Measurements from ENCODE around the gene ZNF844.
"Not testable (repeated sequence)": the region's sequence is repeated elsewhere in the genome, so short reads cannot be mapped to it uniquely, and the experiment has no call there.

The ZNF844 gene
- 1.7 to 9.6 (median 5.6) reads per million in 18 experiments for total RNA-seq

DNA sequence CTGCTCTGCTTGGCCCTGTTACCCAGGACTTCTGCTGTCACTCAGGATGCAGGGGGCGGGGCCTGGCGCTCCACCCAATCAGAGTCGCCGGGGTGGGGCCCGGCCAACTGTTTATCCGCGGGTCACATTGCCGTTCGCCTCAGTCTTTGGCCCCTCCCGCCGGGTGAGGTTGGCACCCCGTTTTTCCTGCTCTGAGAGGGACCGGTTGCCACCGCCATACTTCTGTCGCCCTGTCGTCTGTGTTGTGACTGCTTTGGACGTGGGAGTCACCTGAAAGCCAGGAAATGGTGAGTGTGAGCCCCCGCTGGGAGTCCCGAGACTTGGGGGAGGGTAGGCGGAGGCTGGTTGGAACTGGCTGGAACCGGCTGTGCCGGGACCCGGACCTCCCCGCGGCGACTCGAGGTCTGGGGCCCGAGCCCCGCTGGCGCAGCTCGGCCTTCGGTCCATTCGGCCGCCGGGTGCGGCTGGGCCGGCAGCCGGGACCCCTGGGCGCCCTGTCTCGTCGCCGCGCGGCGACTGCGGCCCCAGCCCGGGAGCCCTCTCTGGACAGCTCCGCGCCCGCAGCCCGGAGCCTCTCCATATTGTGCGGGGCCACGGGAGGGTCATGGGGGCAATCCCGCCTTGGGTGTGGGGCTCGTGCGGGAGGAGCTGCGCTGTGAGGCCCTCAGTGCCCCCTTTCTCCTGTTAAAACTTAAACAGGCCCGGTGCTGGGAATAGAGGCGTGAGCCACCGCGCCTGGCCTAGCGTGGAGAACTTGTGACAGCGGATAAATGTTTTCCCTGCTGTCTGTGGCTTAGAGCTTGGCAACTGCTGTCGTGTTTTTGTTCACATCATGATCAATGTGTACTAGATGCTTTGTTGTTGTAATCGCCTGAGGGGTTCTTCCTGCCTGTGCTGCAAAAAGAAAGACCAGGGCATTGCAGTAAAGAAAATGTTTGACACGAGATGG lies at the start of gene ZNF844:
Gene ZNF844 (plus strand): TSS at position 142 of the 949 bp plus-strand sequence. CDS start 143 bp downstream, at position 285.
- peak; percentile 96 to 97 for DNase-seq

DNA sequence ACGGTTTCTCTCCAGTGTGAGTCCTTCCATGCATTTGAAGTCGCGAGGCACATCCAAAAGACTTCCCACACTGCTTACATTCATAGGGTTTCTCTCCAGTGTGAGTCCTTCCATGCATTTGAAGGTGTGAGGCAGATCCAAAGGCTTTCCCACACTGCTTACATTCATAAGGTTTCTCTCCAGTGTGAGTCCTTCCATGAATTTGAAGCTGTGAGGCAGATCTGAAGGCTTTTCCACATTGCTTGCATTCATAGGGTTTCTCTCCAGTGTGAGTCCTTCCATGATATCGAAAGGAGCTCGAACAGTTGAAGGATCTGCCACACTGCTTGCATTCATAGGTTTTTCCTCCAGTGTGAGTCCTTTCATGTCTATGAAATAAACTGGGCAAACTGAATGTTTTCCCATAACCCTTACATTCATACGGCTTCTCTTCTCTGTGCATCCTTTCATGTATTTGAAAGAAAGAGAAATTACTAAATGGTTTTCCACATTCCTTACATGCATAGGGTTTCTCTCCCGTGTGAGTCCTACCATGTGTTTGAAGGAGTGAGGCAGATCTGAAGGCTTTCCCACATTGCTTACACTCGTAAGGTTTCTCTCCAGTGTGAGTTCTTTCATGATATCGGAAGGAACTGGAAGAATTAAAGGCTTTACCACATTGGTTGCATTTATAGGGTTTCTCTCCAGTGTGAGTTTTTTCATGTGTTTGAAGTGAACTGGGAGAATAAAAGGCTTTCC lies 49.3 kb upstream of the ZNF844 start:
- no peak for DNase-seq

DNA sequence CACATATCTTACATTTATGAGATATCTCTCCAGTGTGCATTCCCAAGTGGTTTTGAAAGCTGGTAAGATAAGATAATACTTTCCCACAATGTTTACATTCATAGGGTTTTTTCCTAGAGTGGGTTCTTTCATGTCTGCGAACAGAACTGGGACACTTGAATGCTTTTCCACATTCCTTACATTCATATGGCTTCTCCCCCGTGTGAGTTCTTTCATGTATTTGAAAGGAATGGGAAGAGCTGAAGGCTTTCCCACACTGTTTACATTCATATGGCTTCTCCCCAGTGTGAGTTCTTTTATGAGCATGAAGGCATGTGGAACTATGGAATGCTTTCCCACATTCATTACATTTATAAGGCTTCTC lies 48.8 kb upstream of the ZNF844 start:
- no peak for DNase-seq

DNA sequence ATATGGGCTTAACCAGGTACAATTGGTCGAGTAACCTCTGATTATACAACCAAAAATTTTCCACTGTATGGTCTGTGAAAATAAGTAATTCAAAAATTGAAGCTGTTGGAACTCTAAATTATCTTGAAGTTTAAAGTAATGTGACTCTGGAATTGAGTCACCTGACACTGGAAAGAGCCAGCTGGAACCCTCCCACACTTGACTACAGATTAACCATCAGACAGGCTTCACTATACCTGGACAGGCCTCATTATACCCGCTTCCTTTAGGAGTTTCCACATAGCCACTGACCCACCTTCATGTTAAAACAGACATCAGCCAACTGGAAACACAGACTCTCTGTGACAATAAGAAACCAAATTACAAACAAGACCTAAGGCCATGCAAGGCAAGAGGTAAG lies 30.3 kb upstream of the ZNF844 start:
- DNase-seq: no peak

DNA sequence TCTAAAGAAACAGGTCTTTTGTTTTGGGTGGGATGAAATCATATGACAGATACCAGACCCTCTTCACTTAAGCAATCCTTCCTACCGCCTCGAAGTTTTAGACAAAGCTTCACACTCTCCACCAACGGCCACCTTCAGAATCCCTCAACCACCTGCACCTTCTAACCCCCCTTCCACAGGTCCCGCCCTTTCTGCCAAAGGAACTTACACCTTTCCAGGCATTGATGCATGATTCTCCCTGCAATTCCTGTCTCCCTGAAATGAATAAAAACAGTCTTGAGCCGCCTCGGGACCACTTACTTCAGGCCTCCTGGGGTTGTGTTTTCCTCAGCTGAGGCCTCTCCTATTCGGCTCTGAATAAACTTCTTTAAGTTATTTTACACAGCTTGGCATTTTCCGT lies 29.9 kb upstream of the ZNF844 start:
- DNase-seq: no peak

DNA sequence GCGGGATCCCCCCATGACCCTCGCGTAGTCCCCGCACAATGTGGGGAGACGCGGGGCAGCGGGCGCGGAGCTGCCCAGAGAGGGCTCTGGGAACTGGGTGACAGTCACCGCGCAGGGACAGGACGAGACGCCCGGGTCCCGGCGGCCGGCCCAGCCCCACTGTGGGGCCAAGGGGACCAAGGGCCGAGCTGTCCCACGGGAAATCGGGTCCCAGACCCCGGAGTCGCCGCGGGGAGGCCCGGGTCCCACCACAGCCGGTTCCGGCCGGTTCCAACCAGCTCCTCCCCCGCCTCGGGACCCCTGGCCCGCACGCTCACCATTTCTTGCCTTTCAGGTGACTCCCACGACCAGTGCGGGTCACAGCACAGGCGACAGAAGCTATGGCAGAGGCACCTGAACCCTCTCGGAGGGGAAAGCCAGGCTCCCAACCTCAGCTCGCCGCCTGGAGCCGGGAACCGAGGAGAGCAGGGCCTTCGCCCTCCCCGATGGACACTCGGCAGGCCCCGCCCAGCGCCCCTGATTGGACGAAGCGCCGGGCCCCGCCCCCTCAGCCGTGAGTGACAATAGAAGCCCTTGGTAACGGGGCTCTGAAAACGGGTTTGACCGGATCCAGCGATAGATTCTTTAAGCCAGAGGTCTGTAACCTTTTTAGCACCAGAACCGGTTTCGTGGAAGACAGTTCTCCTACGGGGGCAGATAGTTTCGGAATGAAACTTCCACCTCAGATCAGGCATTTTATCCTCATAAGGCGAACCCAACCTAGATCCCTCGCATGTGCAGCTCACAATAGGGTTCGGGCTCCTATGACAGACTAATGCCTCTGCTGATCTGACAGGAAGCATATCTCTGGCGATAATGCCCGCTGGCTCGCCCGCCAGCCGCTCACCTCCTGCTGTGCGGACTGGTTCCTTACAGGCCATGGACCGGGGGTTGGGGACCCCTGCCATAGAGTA lies 29.0 kb upstream of the ZNF844 start, which contains the start of gene ZNF433:
Gene ZNF433 (minus strand): TSS at position 460 of the 953 bp plus-strand sequence. CDS start 140 bp downstream, at position 320.
- peak; percentile 77 to 86 for DNase-seq

DNA sequence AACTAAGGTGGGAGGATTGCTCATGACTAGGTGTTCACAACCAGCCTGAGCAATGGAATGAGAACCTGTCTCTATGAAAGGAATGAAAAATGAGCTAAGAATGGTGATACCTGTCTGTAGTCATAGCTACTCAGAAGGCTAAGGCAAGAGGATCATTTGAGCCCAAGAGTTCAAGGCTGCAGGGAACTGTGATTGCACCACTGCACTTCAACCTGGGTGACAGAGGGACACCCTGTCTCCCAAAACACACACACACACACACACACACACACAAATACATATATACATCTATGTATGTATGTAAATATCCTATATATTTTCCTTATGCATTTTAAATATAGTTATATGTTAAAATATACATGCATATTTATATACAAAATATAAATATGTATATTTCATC lies 21.6 kb upstream of the ZNF844 start:
- DNase-seq: no peak

DNA sequence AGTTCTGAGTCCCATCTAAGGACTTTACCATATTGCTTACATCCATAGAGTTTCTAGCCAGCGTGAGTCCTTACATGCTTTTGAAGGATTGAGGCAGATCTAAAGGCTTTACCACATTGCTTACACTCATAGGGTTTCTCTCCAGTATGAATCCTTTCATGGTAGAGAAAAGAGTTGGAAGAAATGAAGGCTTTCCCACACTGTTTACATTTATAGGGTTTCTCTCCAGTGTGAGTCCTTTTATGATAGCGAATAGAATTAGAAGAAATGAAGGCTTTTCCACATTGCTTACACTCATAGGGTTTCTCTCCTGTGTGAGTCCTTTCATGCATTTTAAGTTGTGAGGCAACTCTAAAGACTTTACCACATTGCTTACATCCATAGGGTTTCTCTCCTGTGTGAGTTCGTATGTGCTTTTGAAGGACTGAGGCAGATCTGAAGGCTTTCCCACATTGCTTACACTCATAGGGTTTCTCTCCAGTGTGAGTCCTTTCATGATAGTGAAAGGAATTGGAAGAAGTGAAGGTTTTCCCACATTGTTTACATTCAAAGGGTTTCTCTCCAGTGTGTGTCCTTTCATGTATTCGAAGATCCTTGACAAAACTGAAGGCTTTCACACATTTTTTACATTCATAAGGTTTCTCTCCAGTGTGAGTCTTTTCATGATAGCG lies 20.6 kb upstream of the ZNF844 start:
- no peak for DNase-seq

DNA sequence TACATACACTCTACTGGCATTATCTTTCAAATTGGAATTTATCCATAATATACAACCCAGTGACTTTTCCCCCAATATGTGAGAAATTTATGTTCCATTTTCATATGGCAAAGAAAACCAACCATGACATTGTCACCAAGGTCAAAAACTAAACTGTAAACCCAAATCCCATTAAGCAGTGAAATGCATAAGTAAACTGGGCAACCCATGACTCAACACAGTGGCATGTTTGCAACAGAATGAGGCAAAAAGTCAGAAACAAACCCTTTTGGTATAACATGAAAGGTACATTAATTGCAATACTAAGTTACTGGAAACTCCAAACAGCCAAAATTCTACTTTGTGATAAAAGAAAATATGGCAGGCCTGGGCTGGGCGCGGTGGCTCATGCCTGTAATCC lies 16.7 kb upstream of the ZNF844 start:
- DNase-seq: no peak

DNA sequence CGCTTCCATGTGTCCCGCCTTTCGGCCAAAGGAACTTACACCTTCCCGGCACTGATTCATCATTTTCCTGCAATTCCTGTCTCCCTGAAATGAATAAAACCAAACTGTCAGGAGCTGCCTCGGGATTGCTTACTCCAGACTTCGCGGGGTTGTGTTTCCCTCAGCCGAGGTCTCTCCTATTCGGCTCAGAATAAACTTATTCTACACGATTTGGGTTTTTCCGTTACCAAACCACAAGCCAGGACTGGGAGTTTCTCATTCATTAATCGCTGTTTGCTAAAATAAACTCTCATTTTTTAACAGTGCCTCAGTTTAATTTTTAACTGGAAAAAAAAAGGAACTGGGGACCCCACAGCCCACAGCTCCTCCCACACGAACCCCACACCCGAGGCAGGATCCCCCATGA lies 12.4 kb upstream of the ZNF844 start:
- DNase-seq: no peak

DNA sequence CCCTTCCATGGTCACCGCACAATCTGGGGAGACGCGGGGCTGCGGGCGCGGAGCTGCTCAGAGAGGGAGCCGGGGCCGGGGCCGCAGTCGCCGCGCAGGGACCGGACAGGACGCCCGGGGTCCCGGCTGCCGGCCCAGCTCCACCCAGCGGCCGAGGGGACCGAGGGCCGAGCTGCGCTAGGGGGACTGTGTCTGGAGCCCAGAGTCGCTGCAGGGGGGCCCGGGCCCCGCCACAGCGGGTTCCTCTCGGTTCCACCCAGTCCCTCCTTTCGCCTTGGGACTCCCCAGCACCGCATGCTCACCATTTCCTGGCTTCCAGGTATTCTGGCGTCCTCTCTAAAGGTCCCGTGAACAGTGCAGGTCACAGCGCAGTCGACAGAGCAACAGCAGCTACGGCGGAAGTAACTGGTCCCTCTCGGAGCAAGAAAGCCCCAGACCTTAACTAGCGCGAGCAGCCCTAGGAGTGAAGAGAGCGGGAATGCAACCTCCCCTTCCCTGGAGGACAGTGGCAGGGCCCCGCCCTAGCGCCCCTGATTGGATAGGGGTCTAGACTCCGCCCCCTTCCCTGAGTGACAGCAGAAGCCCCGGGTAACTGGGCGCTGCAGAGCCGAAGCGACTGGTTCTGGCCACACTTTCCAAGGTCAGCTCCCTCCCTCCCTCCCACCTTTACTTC lies 11.9 kb upstream of the ZNF844 start, which contains the start of gene ZNF878:
Gene ZNF878 (minus strand): TSS at position 465 of the 673 bp plus-strand sequence. CDS start 160 bp downstream, at position 305.
- DNase-seq: peak; percentile 69 to 71

DNA sequence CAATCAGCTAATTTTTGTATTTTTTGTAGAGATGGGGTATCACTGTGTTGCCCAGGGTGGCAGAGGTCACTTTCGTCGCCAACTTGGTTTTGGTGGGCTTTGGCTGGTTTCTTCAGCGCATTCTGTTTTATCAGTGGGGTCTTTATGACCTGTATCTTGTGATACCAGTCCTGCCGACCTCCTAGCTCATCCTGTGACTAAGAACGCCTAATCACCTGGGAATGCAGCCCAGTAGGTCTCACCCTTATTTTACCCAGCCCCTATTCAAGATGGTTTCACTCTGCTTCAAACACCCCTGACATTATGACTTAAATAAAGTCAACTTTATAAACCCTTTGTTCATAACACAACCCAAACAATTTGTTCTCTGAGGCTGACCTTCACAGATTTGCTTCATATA lies 8.7 kb upstream of the ZNF844 start:
- DNase-seq: no peak

DNA sequence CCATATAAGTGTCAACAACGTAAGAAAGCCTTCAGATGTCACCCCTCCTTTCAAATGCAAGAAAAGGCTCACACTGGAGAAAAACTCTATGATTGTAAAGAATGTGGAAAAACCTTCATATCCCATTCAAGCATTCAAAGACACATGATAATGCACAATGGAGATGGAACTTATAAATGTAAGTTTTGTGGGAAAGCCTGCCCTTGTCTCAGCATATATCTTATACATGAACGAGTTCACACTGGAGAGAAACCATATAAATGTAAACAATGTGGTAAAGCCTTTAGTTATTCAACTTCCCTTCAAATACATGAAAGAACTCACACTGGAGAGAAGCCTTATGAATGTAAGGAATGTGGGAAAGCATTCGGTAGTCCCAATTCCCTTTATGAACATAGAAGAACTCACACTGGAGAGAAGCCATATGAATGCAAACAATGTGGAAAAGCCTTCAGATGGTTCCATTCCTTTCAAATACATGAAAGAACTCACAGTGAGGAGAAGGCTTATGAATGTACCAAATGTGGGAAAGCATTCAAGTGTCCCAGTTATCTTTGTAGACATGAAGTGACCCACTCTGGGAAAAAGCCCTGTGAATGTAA lies 11.1 kb downstream of the ZNF844 start:
- no peak for DNase-seq

DNA sequence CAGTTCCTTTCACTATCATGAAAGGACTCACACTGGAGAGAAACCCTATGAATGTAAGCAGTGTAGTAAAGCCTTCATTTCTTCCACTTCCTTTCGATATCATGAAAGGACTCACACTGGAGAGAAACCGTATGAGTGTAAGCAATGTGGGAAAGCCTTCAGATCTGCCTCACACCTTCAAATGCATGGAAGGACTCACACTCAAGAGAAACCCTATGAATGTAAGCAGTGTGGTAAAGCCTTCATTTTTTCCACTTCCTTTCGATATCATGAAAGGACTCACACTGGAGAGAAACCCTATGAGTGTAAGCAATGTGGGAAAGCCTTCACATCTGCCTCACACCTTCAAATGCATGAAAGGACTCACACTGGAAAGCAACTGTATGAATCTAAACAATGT lies 11.8 kb downstream of the ZNF844 start:
- not testable (repeated sequence) for DNase-seq

DNA sequence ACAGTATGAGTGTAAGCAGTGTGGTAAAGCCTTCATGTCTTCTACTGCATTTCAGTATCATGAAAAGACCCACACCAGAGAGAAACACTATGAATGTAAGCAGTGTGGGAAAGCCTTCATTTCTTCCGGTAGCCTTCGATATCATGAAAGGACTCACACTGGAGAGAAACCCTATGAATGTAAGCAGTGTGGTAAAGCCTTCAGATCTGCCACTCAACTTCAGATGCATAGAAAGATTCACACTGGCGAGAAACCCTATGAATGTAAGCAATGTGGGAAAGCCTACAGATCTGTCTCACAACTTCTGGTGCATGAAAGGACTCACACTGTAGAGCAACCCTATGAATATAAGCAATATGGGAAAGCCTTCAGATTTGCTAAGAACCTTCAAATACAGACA lies 12.8 kb downstream of the ZNF844 start:
- no peak for DNase-seq

DNA sequence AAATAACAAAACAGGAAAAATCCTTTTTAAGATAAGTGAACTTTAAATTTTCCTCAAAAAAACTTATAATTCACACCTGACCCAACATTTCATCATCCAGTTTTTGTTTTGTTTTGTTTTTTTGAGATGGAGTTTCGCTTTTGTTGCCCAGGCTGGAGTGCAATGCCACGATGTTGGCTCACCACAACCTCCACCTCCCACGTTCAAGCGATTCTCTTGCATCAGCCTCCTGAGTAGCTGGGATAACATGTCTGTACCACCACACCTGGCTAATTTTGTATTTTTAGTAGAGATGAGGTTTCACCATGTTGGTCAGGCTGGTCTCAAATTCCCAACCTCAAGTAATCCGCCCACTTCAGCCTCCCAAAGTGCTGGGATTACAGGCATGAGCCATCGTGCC lies 18.8 kb downstream of the ZNF844 start:
- DNase-seq: not testable (repeated sequence)

DNA sequence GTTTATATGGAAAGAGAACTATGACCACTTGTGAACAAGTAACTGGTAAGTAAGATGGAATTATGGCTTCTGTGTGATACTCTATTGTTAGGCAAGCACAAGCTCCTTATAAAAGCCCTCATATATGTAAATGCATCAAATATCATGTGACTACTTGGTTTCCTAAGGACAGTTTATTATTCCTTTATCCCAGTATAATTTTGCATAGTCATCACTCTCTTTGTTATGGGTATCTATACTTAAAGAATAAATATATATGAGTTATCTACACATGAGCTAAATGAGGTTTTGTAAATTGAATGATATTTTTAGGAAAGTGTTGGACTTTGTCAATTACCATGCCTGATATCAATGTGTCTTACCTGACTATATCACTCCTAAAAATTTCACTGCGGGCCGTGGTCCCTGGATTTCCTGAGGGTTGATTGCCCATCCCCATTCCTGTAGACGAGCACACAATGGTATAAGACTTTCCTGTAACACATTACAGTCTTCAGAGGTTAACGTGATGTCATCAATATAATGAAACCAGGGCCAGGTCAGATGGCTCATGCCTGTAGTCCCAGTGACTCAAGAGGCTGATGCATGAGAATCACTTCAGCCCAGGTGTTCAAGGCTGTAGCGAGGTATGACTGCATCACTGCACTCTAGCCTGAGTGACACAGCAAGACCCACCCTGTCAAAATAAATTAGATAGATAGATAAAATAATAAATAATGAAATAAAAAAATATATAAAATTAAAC lies 20.7 kb downstream of the ZNF844 start:
- DNase-seq: no peak

DNA sequence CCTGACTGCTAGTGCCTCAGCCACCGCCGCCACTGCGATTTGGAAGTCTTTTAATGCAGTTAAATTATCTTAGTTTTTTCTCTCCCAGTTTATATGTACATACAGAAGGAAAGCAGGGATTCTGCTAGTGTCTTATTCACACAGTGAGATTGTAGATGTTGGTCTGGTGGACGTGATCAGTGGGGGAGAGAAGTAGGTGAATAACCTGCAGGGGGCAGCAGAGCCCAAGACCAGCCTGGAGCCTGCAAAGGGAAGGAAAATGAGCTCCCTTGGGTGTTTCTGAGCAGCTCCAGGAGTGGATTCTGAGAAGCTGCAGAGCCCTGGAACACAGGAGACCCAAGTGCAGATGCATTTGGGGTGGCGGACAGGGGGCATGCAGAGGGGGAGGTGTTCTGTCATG lies 26.3 kb downstream of the ZNF844 start:
- DNase-seq: peak; percentile 73 to 75

DNA sequence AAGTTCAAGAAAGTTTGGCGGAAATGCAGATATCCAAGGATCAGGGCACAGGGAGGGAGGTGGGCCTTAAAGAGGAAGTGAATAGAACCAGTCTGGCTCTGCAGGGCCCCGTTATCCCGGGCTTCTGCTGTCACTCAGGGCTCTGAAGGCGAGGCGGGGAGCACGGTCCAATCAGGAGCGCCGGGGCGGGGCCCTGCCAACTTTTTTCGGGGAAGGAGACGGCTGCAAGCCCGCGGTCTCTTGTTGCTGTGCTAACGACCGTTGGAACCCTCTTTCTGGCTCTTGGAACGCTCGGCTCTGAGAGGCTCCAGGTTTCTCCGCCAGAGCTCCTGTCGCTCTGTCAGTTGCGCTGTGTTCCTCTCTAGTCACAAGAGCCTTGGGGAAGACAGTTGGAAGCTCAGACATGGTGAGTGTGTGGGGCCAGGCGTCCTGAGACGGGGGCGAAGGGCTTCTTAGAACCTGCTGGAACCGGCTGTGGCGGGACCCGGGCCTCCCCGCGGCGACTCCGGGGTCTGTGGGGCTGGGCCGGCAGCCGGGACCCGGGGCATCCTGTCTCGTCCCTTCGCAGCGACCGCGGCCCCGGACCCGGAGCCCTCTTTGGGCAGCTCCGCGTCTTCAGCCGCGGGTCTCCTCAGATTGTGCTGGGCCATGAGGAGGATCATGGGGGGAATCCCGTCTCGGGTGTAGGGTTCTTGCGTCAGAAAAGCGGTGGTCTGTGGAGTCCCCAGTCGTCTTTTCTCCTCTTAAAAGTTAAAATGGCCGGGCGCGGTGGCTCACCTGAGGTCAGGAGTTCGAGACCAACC lies 27.7 kb downstream of the ZNF844 start:
- DNase-seq: peak; percentile 89 to 90
